Lower lobe of right lung (tissue), 2 donors: ENCODE data around the gene ATP10A. TPM values are rescaled to one million over a fixed set of nuclear protein-coding genes. Genes with fewer than 3 reads are reported as not detected.
"Not testable (repeated sequence)": the region's sequence is repeated elsewhere in the genome, so short reads cannot be mapped to it uniquely, and the experiment has no call there.

Source experiments
- ATAC-seq, 2 donors: fragments of 200-7000 bp; cut with Tn5 transposase; one replicate each; pipeline ENCODE4 v1.9.1; 2020 to 2022; ENCODE audit warnings: mild to moderate bottlenecking in 2 of 2, moderate library complexity in 2 of 2
- DNase-seq: peaks from one replicate; pipeline ENCODE4 v3.0.0-alpha.2; 2020
- H3K27ac ChIP-seq: fragments of 200-600 bp; one replicate; pipeline ENCODE4 v1.8.0; 2022
- H3K27me3 ChIP-seq: fragments of 200-600 bp; one replicate; pipeline ENCODE4 v1.8.0; 2022; ENCODE audit warnings: low read depth
- H3K36me3 ChIP-seq: fragments of 200-600 bp; one replicate; pipeline ENCODE4 v1.8.0; 2022; ENCODE audit warnings: mild to moderate bottlenecking
- H3K4me1 ChIP-seq: fragments of 200-600 bp; one replicate; pipeline ENCODE4 v1.8.0; 2022
- H3K4me3 ChIP-seq: fragments of 200-600 bp; one replicate; pipeline ENCODE4 v1.8.0; 2022; ENCODE audit warnings: mild to moderate bottlenecking
- H3K9me3 ChIP-seq: fragments of 200-600 bp; one replicate; pipeline ENCODE4 v1.8.0; 2022
- CTCF ChIP-seq: fragments of 200-600 bp; IDR thresholded peaks from one replicate; pipeline ENCODE4 v1.8.0; 2022; ENCODE audit warnings: antibody characterized with exemption, mild to moderate bottlenecking
- intact Hi-C: fragments of 100-400 bp; cut with DNase I; formaldehyde crosslinking; loops from one replicate; pipeline ENCODE4 v1.11.0; 2022
- total RNA-seq: library from RNA; stranded (reverse); fragmentation: NEBNext Ultra II Directional; extraction: Animal tissue kit (Norgen Biotek cat#: 25700); gene quantifications from one replicate; pipeline ENCODE4 v1.2.1, GENCODE V29; 2021
- donor health status: DM: no; HTN: yes; CAD: no; lungs with severe emphysema.

The ATP10A gene
- total RNA-seq, 1 donor from 2014 or later: 43.5 TPM

GRCh38 chr15:25858952-25859760 lies 4.0 kb downstream of the ATP10A start:
- TF ChIP-seq CTCF: no peak
- ATAC-seq (no peak), DNase-seq (no peak)
- Histone ChIP-seq H3K27me3 (peaks cover 10% of the 10 kb centered on the region), H3K4me3 (peak overlapping the region; percentile 19), H3K4me1 (peaks cover 43% of the 10 kb centered on the region), H3K36me3 (no peaks in the 10 kb centered on the region), H3K27ac (peak overlapping the region; percentile 84), H3K9me3 (no peaks in the 10 kb centered on the region)
- intact Hi-C loops: no loop called here

DNA sequence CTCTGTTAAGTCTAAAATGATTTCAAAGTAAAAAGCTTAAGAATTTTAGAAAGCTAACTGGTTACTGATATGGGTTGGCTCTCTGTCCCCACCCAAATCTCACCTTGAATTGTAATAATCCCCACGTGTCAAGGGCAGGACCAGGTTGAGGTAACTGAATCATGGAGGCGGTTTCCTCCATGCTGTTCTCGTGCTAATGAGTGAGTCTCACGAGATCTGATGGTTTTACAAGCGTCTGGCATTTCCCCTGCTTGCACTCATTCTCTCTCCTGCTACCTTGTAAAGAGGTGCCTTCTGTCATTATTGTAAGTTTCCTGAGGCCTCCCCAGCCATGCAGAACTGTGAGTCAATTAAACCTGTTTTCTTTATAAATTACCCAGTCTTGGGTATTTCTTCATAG lies 7.1 kb downstream of the ATP10A start:
- H3K4me3 ChIP-seq, DNase-seq, H3K27me3 ChIP-seq, intact Hi-C loops, H3K27ac ChIP-seq, ATAC-seq, H3K9me3 ChIP-seq, H3K36me3 ChIP-seq: not testable (repeated sequence)
- peaks cover 43% of the 10 kb centered on the region for H3K4me1 ChIP-seq

- Histone ChIP-seq H3K36me3 (no peaks in the 10 kb centered on the region), H3K9me3 (no peaks in the 10 kb centered on the region), H3K4me1 (peaks cover 35% of the 10 kb centered on the region), H3K27me3 (no peaks in the 10 kb centered on the region), H3K27ac (no peak overlapping the region), H3K4me3 (no peak overlapping the region)
- no peak for TF ChIP-seq CTCF
- ATAC-seq: no peak
- intact Hi-C loops: no loop called here
- DNase-seq: no peak
Observed at GRCh38 chr15:25852661-25853524, 10.2 kb downstream of the ATP10A start.

DNA sequence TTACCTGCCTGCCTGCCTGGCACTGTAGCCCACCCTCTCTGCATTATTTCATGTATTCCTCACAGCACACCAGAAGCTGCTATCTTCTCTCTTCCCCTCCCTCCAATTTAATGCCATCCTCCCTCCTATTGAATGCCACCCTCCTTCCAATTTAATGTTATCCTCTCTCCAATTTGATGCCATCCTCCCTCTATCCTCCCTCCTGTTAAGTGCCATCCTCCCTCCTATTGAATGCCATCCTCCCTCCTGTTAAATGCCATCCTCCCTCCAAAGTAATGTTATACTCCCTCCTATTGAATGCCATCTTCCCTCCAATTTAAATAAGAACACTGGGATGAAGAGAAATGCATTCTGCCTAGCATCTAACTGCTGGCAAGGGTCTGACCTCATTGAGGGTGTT lies 11.1 kb downstream of the ATP10A start:
- no peaks in the 10 kb centered on the region for H3K9me3 ChIP-seq
- no peak for DNase-seq
- H3K27ac ChIP-seq: no peak overlapping the region
- peaks cover 35% of the 10 kb centered on the region for H3K4me1 ChIP-seq
- ATAC-seq: no peak
- no peaks in the 10 kb centered on the region for H3K36me3 ChIP-seq
- TF ChIP-seq CTCF: no peak
- no peak overlapping the region for H3K4me3 ChIP-seq
- intact Hi-C loops: no loop called here
- no peaks in the 10 kb centered on the region for H3K27me3 ChIP-seq

GRCh38 chr15:25850154-25851111 lies 12.7 kb downstream of the ATP10A start:
- no peak for TF ChIP-seq CTCF
- peaks cover 35% of the 10 kb centered on the region for H3K4me1 ChIP-seq
- ATAC-seq (peak; percentile 92 to 95), DNase-seq (peak; percentile 88)
- intact Hi-C loops: no loop called here
- peak overlapping the region; percentile 86 for H3K27ac ChIP-seq
- H3K36me3 ChIP-seq: no peaks in the 10 kb centered on the region
- H3K27me3 ChIP-seq: no peaks in the 10 kb centered on the region
- H3K9me3 ChIP-seq: no peaks in the 10 kb centered on the region
- peak overlapping the region; percentile 40 for H3K4me3 ChIP-seq
